MM.1S (cell line): ENCODE results near the gene ST7.

Experiments used
- CTCF ChIP-seq: fragments of 300-600 bp; sonication (generic); IDR thresholded peaks from 2 replicates; pipeline ENCODE4 v1.5.1; 2016; ENCODE audit warnings: antibody characterized with exemption, low read length, mixed read lengths
- EZH2 ChIP-seq: fragments of 300-600 bp; sonication (generic); optimal IDR thresholded peaks from 2 replicates; pipeline ENCODE3; 2017; ENCODE audit warnings: low read depth, mild to moderate bottlenecking, antibody characterized with exemption, low read length, mixed read lengths

GRCh38 chr7:116920359-116920758, 32.9 kb upstream of the ST7 start:
- no peak for TF ChIP-seq EZH2
- TF ChIP-seq CTCF: no peak
